WTC11 (cell line): ENCODE results near the gene FMNL2. TPM values are rescaled to one million over a fixed set of nuclear protein-coding genes. Genes with fewer than 3 reads are reported as not detected.

ENCODE experiments used
- ATAC-seq: fragments of 200-7000 bp; cut with Tn5 transposase; 2 replicates; pipeline ENCODE4 v1.10.0; 2021; ENCODE audit warnings: mild to moderate bottlenecking, moderate library complexity
- CTCF ChIA-PET: fragments of 300-600 bp; sonication (Branson Sonifier 250); formaldehyde crosslinking; loops from one replicate; lab custom pipeline; 2021; ENCODE audit warnings: antibody characterized with exemption; lab: Charles Lee
- POLR2A ChIA-PET: fragments of 350-600 bp; sonication (Branson Sonifier 250); formaldehyde crosslinking; loops from one replicate; lab custom pipeline; 2021; ENCODE audit warnings: antibody characterized with exemption; lab: Charles Lee
- DNase-seq: peaks from one replicate; pipeline ENCODE4 v3.0.0; 2021; ENCODE audit warnings: low spot score
- H3K27ac Mint-ChIP-seq: 2 replicates; pipeline ENCODE4 v1.8.0; 2021; ENCODE audit warnings: mixed read lengths
- H3K27me3 Mint-ChIP-seq: 2 replicates; pipeline ENCODE4 v1.8.0; 2021; ENCODE audit warnings: low read depth, mild to moderate bottlenecking, moderate library complexity, mixed read lengths
- H3K36me3 Mint-ChIP-seq: 2 replicates; pipeline ENCODE4 v1.8.0; 2021; ENCODE audit warnings: mixed read lengths
- H3K4me1 Mint-ChIP-seq: 2 replicates; pipeline ENCODE4 v1.8.0; 2022; ENCODE audit warnings: mixed read lengths
- H3K4me3 Mint-ChIP-seq: 2 replicates; pipeline ENCODE4 v1.8.0; 2021; ENCODE audit warnings: mild to moderate bottlenecking, moderate library complexity, mixed read lengths
- H3K9me3 Mint-ChIP-seq: 2 replicates; pipeline ENCODE4 v1.8.0; 2021; ENCODE audit warnings: mixed read lengths
- ATF1 ChIP-seq: sonication (generic); formaldehyde crosslinking; IDR thresholded peaks from 2 replicates; pipeline ENCODE4 v1.8.1; 2023; ENCODE audit warnings: mild to moderate bottlenecking, moderate library complexity, missing genetic modification reagents
- CREB1 ChIP-seq: sonication (generic); formaldehyde crosslinking; IDR thresholded peaks from 2 replicates; pipeline ENCODE4 v1.8.0; 2023; ENCODE audit warnings: mild to moderate bottlenecking, missing genetic modification reagents
- CREM ChIP-seq: sonication (generic); formaldehyde crosslinking; IDR thresholded peaks from 2 replicates; pipeline ENCODE4 v1.8.1; 2022; ENCODE audit warnings: mild to moderate bottlenecking, missing genetic modification reagents, moderate library complexity
- GRHL2 ChIP-seq: fragments of 250-450 bp; sonication (Bioruptor Pico); IDR thresholded peaks from 2 replicates; pipeline ENCODE4 v1.8.0; 2022; ENCODE audit warnings: mild to moderate bottlenecking, moderate library complexity; ENCODE audit not compliant: insufficient replicate concordance, severe bottlenecking
- IRF1 ChIP-seq: sonication (generic); formaldehyde crosslinking; IDR thresholded peaks from 2 replicates; pipeline ENCODE4 v1.8.0; 2023; ENCODE audit warnings: missing genetic modification reagents
- MXD4 ChIP-seq: fragments of 250-450 bp; sonication (Bioruptor Pico); IDR thresholded peaks from 2 replicates; pipeline ENCODE4 v1.8.0; 2021; ENCODE audit warnings: mild to moderate bottlenecking, moderate library complexity, borderline replicate concordance
- NFE2L1 ChIP-seq: sonication (generic); formaldehyde crosslinking; IDR thresholded peaks from 2 replicates; pipeline ENCODE4 v1.8.1; 2023; ENCODE audit warnings: missing genetic modification reagents
- NR1H2 ChIP-seq: sonication (generic); formaldehyde crosslinking; IDR thresholded peaks from 2 replicates; pipeline ENCODE4 v1.9.0; 2021; ENCODE audit warnings: mild to moderate bottlenecking, moderate library complexity, missing genetic modification reagents
- OVOL2 ChIP-seq: fragments of 250-450 bp; sonication (Bioruptor Pico); IDR thresholded peaks from 2 replicates; pipeline ENCODE4 v1.9.0; 2021; ENCODE audit warnings: mild to moderate bottlenecking, borderline replicate concordance
- RORB ChIP-seq: fragments of 250-450 bp; sonication (Bioruptor Pico); IDR thresholded peaks from 2 replicates; pipeline ENCODE4 v1.9.0; 2021; ENCODE audit warnings: mild to moderate bottlenecking
- SMAD3 ChIP-seq: sonication (generic); formaldehyde crosslinking; IDR thresholded peaks from 2 replicates; pipeline ENCODE4 v1.8.0; 2022; ENCODE audit warnings: missing genetic modification reagents, mild to moderate bottlenecking, borderline replicate concordance
- TP53 ChIP-seq: sonication (generic); formaldehyde crosslinking; IDR thresholded peaks from 2 replicates; pipeline ENCODE4 v1.8.1; 2023; ENCODE audit warnings: mild to moderate bottlenecking, missing genetic modification reagents
- USF1 ChIP-seq: sonication (generic); formaldehyde crosslinking; IDR thresholded peaks from 2 replicates; pipeline ENCODE4 v1.8.0; 2022; ENCODE audit warnings: mild to moderate bottlenecking, missing genetic modification reagents
- ZNF121 ChIP-seq: sonication (generic); formaldehyde crosslinking; IDR thresholded peaks from 2 replicates; pipeline ENCODE4 v1.8.0; 2023; ENCODE audit warnings: missing genetic modification reagents
- ZNF138 ChIP-seq: sonication (generic); formaldehyde crosslinking; conservative IDR thresholded peaks from 2 replicates; pipeline ENCODE4 v1.8.1; 2022; ENCODE audit warnings: mild to moderate bottlenecking, moderate library complexity, missing genetic modification reagents
- ZNF263 ChIP-seq: sonication (generic); formaldehyde crosslinking; IDR thresholded peaks from 2 replicates; pipeline ENCODE4 v1.8.1; 2022; ENCODE audit warnings: low read depth, mild to moderate bottlenecking, moderate library complexity, missing genetic modification reagents
- ZNF396 ChIP-seq: fragments of 250-450 bp; sonication (Bioruptor Pico); IDR thresholded peaks from 2 replicates; pipeline ENCODE4 v1.8.0; 2021; ENCODE audit warnings: mild to moderate bottlenecking, moderate library complexity, borderline replicate concordance
- ZNF423 ChIP-seq: fragments of 250-450 bp; sonication (Bioruptor Pico); IDR thresholded peaks from 2 replicates; pipeline ENCODE4 v2.1.2; 2022; ENCODE audit warnings: mild to moderate bottlenecking, moderate library complexity
- ZNF425 ChIP-seq: fragments of 250-450 bp; sonication (Bioruptor Pico); conservative IDR thresholded peaks from 2 replicates; pipeline ENCODE4 v1.9.0; 2021; ENCODE audit warnings: mild to moderate bottlenecking
- ZNF671 ChIP-seq: fragments of 250-450 bp; sonication (Bioruptor Pico); IDR thresholded peaks from 2 replicates; pipeline ENCODE4 v1.8.0; 2021; ENCODE audit warnings: mild to moderate bottlenecking
- total RNA-seq: library from RNA; stranded (reverse); gene quantifications from 3 replicates; pipeline ENCODE4 v1.2.3, GENCODE V29; 2021
- TF ChIP-seq, protein P1 (sequence below): sonication (generic); formaldehyde crosslinking; IDR thresholded peaks from 2 replicates; pipeline ENCODE4 v1.8.1; 2022; ENCODE audit warnings: mild to moderate bottlenecking, moderate library complexity, missing genetic modification reagents
- TF ChIP-seq, protein P2 (sequence below): fragments of 250-450 bp; sonication (Bioruptor Pico); IDR thresholded peaks from 2 replicates; pipeline ENCODE4 v1.9.0; 2021; ENCODE audit warnings: mild to moderate bottlenecking, borderline replicate concordance

FMNL2 gene
- total RNA-seq, 1 experiment from 2014 or later, result 43.0 TPM

- POLR2A ChIA-PET, result no interaction called here
- no peak overlapping the region for H3K27ac Mint-ChIP-seq
- peaks cover 28% of the 10 kb centered on the region for H3K4me1 Mint-ChIP-seq
- ATAC-seq, result no peak
- no peaks in the 10 kb centered on the region for H3K27me3 Mint-ChIP-seq
- no peaks in the 10 kb centered on the region for H3K36me3 Mint-ChIP-seq
- CTCF ChIA-PET, result no interaction called here
- no peak for DNase-seq
- TF ChIP-seq ZNF423 (no peak), ZNF396 (CRISPR knock-in tag) (no peak), NR1H2 (CRISPR knock-in tag) (no peak), CREB1 (CRISPR knock-in tag) (no peak), NFE2L1 (CRISPR knock-in tag) (no peak), TP53 (CRISPR knock-in tag) (no peak), ZNF121 (CRISPR knock-in tag) (peak; percentile 27; the same call in 1 of the 2 replicates)
- TF ChIP-seq, protein P1, sequence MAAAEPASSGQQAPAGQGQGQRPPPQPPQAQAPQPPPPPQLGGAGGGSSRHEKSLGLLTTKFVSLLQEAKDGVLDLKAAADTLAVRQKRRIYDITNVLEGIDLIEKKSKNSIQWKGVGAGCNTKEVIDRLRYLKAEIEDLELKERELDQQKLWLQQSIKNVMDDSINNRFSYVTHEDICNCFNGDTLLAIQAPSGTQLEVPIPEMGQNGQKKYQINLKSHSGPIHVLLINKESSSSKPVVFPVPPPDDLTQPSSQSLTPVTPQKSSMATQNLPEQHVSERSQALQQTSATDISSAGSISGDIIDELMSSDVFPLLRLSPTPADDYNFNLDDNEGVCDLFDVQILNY, result no peak
- no peak overlapping the region for H3K4me3 Mint-ChIP-seq
- H3K9me3 Mint-ChIP-seq, result no peaks in the 10 kb centered on the region
Measured at GRCh38 chr2:152509772-152510491, 175.0 kb downstream of the FMNL2 start.

DNA sequence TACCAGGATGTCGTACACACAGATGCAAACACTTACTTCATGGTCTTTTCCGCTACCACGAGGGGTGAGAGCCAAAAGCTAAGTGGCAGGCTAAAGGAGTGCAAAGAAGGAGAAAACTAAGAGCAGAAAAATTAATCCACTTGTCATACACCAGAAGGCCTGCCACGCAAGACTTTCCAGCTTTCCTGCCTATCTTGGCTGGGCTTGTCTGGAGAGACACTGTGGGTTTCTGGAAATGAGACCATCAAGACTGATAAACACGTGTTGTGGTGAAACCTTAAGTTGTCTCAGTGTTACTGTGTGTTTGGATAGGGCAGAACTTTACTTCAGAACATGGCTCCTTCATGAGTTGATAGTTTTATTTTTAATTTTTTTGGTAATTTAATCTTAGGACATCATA is 175.6 kb downstream of the FMNL2 start:
- Mint-ChIP-seq H3K4me1 (peaks cover 25% of the 10 kb centered on the region), H3K9me3 (no peaks in the 10 kb centered on the region), H3K27ac (no peak overlapping the region), H3K4me3 (no peak overlapping the region), H3K36me3 (no peaks in the 10 kb centered on the region), H3K27me3 (no peaks in the 10 kb centered on the region)
- POLR2A ChIA-PET, result no interaction called here
- DNase-seq (no peak), ATAC-seq (no peak)
- TF ChIP-seq, protein P2, sequence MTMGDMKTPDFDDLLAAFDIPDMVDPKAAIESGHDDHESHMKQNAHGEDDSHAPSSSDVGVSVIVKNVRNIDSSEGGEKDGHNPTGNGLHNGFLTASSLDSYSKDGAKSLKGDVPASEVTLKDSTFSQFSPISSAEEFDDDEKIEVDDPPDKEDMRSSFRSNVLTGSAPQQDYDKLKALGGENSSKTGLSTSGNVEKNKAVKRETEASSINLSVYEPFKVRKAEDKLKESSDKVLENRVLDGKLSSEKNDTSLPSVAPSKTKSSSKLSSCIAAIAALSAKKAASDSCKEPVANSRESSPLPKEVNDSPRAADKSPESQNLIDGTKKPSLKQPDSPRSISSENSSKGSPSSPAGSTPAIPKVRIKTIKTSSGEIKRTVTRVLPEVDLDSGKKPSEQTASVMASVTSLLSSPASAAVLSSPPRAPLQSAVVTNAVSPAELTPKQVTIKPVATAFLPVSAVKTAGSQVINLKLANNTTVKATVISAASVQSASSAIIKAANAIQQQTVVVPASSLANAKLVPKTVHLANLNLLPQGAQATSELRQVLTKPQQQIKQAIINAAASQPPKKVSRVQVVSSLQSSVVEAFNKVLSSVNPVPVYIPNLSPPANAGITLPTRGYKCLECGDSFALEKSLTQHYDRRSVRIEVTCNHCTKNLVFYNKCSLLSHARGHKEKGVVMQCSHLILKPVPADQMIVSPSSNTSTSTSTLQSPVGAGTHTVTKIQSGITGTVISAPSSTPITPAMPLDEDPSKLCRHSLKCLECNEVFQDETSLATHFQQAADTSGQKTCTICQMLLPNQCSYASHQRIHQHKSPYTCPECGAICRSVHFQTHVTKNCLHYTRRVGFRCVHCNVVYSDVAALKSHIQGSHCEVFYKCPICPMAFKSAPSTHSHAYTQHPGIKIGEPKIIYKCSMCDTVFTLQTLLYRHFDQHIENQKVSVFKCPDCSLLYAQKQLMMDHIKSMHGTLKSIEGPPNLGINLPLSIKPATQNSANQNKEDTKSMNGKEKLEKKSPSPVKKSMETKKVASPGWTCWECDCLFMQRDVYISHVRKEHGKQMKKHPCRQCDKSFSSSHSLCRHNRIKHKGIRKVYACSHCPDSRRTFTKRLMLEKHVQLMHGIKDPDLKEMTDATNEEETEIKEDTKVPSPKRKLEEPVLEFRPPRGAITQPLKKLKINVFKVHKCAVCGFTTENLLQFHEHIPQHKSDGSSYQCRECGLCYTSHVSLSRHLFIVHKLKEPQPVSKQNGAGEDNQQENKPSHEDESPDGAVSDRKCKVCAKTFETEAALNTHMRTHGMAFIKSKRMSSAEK (CRISPR knock-in tag), result no peak
- TF ChIP-seq ZNF396 (CRISPR knock-in tag) (no peak), ZNF425 (no peak), USF1 (CRISPR knock-in tag) (no peak), OVOL2 (CRISPR knock-in tag) (no peak), ATF1 (no peak), ZNF138 (CRISPR knock-in tag) (no peak), ZNF671 (CRISPR knock-in tag) (no peak), GRHL2 (CRISPR knock-in tag) (no peak), IRF1 (no peak), ZNF263 (CRISPR knock-in tag) (no peak), MXD4 (CRISPR knock-in tag) (no peak), RORB (CRISPR knock-in tag) (no peak), SMAD3 (CRISPR knock-in tag) (no peak), ZNF121 (CRISPR knock-in tag) (no peak), CREM (CRISPR knock-in tag) (no peak), CREB1 (CRISPR knock-in tag) (no peak)
- CTCF ChIA-PET, result no interaction called here
